Stimulated activated CD8-positive, alpha-beta memory T cell treated with anti-CD3 and anti-CD28 coated beads, Interleukin-12 subunit alpha, Interleukin-12 subunit beta, amount 100 ng/mL, for 24 hours (primary cell): Measurements from ENCODE around the gene PCBP4.

ENCODE experiments used
- DNase-seq: peaks from one replicate; pipeline ENCODE4 v3.0.0-alpha.2; 2020; ENCODE audit errors: extremely low read depth

The PCBP4 gene

DNA sequence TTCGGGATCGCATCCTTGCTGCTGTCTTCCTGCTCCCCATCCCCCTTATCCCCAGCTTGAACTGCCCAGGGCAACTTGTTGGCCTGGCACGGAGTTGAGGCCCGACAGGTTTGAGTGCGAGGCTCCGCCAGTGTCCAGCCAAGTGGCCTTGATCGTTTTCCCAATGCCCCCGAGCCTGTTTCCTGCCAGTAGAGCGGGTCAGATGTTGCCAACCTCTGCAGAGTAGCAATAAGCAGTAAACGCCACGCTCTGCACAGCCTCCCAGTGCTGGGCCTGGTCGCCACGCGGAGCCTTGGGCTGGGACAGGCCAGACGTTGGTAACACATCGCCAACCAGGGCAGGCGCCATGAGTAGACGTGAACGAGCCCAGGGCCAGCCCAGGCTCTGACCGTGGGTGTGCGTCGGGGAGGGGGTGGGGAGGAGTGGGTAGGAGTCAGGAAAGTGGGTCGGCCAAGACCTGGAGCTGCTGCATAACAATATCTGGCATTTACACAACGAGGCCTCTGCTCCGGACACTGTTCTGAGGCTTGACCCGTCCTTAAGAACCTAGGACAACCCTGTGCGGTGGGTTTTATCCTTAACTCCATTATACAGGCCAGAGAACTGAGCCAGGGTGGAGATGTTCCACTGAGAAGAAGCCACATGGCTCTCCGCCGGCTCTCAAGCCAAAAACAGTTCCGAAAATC lies 7.2 kb upstream of the PCBP4 start:
- DNase-seq: no peak

- no peak for DNase-seq
Measured at GRCh38 chr3:51971350-51971749, 4.1 kb upstream of the PCBP4 start.

DNA sequence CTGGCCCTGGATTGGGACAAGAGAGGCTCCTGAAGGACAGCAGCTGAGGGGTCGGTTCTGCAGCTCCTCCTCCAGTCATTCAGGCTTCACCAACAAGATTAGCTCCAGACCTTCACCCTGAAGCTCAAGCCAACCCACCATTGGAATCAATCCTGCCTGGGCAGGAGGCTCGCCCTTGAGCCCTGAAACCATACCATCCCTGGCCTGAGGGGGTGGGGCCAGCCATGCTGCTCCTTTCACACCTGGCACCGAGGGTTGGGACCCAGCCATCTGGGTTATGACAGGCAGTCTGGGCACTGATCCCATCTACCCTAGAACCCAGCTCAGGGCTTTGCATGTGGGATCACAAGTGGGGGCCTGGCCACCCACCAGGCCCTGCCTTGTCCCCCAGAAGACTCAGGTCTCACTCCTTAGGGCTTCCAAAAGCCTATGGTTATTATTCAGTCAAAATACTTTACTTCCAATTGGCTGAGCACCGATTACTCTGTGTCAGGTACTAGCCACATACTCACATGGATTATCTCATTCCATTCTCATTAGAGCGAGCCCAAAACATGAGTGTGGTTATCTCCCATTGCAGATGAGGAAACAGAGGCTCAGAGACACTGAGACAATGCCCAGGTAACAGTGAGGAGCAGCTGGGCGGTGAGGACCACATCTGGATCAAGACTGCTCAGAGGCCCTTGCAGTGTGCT lies 3.5 kb upstream of the PCBP4 start:
- no peak for DNase-seq

DNA sequence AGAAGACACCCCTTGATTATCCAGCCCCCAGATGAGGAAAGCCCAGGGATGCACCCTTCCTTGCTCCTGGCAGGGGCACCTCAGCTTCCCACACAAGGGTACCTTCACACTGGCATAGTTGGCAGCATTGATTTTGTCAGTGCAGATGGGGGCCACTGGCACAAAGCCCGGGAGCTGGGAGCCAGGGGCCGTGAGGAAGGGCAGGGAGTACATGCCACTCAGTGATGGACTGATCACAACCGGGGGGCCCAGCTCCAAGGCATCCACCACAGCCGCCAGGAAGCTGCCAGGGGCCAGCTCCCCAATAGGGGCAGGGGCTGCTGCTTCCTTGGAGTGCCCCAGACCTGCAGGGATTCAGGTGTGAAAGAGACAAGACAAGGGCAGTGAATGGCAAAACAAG lies 2.6 kb upstream of the PCBP4 start:
- DNase-seq: no peak

DNA sequence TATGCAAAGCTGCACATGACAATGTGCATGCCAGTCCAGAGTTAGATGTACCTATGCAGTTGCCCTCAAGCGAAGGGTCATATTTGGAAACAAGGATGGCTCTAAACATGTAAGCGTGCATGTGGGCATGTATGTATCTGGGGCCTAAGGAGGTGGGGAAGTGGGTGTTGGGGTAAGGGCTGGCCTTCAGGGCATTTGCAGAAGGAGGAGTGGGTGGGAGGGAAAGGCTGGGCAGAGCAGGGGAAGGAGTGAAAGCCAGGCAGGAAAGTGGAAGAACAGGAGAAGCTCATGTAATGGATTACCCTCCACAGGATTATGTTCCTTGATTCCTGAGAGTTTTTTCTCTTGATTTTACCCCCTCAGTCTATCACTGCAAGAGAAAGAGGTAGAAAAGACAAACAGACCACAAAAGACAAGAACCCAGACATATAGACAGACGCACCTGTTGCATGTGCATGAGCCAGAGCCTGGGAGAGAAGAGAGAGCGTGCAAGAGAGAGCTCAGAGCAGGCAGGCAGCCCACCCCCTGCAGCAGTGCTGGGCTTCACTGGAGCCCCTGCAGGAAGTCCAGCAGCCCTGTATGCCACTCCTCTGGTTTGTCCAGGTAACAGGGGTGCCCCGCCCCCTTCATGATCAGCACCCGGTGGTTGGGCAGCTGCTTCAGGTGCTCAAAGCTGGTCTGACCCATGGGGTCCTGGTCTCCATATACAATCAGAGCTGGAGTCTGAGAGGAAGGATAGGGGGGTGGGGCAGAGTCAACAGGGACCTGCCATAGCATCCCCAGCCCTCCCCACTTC lies 1.8 kb upstream of the PCBP4 start:
- no peak for DNase-seq

GRCh38 chr3:51968170-51968775 lies 1.0 kb upstream of the PCBP4 start:
- DNase-seq: no peak

DNA sequence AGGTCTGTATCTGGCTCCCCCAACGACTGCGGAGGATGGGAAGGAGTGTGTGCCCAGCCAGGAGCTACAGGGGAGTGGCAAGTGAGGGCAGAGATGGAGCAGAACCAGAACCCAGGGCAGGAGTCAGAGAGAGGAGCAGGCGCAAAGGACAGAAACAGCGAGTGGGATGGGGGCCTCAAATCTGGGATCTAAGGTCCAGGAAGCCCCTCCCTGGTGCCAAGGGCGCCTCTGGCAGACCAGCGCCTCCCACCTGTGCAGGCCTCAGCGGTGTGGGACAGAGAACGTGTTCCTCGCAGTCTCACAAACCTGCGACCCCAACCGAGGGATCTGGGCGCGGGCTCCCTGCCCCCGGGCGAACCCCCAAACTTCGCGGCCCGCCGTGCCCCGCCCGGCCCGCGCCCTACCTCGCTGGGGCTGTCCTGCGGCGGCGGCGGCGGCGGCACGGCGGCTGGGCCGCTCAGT lies 301 bp downstream of the PCBP4 start:
- DNase-seq: no peak

DNA sequence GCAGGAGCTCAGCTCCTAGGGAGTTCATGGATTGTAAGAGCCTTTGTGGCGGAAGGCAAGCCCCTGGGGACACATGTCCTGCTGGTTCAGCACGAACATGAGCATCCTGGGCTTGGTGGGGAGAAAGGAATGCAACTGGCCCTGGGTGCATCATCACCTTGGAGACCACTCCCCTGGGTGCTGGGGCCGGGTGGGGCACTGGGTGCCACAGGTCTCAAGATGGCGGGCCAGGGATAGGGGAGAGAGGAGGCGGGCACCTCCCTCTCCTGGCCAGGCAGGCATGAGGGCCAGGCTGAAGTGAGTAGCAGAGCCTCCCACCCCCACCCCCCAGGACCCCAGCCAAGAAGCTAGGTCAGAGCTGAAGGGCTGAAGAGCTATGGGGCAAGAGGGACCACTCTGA lies 768 bp downstream of the PCBP4 start:
- DNase-seq: no peak

GRCh38 chr3:51966016-51966415 lies 1.2 kb downstream of the PCBP4 start:
- DNase-seq: no peak

DNA sequence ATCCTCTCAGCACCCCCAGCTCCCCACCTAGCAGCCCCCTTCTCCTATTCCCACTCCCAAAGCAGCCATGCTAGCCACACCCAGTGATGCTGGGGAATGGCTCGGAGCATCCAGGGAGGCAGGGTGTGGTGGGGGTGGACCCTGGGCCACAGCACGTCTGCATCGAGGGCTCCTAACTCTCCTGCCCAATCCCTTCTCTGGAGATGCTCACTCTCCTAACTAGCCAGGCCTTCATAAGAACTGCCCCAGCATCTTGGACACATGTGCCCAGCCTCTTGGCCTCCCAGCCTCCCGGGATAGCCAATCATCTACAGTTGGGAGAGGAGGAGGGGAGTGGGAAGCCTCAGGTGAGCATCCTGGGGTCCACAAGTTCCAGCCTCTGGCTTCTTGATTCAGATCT lies 2.7 kb downstream of the PCBP4 start:
- DNase-seq: no peak

GRCh38 chr3:51963951-51964451 lies 3.3 kb downstream of the PCBP4 start:
- no peak for DNase-seq

GRCh38 chr3:51962854-51963530 lies 4.3 kb downstream of the PCBP4 start:
- DNase-seq: no peak

DNA sequence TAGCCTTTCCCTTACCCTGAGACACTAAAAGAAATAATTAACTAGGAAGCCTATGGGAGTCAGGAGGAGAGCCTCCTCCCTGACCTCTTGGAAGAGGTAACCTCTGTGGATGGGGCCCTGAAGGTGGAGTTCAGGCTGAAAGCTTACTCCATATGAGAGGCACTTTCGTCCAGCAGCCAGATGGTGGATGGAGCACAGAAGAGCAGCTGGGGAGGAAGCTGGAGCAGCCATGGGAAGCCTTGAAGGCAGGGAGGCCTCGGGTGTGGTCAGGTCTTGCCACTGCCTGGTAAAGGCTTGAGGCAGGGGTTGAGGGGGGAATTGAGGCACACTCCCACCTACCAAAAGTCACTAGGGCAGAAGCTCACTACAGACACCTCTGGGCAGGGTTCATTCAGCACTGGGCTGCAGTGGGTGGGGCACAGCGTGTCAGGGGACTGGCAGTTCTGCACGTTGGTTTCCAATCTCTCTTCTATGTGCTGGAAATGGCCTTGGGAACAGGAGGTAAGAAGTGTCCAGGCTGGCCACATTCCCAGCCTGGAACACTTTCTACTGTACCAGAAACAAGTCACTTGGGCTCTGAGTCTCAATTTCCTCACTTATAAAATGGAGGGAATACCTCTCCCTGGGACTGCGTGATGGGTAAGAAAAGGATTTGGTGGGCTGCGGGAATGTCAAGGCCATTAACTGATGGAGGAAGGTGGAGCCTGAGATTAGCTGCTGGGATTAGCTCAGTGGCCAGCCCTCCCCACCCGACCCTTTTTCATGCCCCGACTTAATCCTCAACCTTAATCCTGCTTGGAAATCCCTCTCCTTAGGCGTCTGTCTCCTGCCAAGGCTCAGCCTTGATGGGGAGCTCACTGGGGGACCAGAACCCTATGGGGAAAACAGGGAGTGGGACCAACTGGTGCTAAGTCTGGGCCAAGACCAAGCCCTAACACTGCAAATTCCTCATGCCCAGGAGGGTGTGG lies 5.4 kb downstream of the PCBP4 start:
- DNase-seq: no peak

- DNase-seq: no peak
Measured at GRCh38 chr3:51961011-51961410, 6.2 kb downstream of the PCBP4 start.

DNA sequence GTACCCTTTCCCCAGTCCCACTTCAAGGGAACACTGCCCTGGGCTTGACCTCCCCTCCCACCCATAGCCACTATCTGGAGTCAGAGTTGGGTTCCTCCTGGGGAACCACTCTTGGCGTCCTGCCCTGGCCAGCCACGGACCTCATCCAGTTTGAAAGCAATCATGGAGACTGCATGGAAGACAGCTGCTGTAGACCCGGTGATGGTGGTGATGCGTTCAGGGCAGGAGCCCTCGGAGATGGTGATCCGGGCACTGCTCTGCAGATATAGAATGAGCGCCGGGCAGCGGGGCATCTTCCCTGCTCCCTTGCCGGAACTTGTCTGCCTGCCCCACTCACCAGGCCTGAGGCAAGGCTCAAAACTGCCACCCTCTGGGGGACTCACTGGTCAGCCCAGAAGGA lies 6.9 kb downstream of the PCBP4 start:
- DNase-seq: no peak

GRCh38 chr3:51959651-51960050 lies 7.6 kb downstream of the PCBP4 start:
- DNase-seq: no peak

DNA sequence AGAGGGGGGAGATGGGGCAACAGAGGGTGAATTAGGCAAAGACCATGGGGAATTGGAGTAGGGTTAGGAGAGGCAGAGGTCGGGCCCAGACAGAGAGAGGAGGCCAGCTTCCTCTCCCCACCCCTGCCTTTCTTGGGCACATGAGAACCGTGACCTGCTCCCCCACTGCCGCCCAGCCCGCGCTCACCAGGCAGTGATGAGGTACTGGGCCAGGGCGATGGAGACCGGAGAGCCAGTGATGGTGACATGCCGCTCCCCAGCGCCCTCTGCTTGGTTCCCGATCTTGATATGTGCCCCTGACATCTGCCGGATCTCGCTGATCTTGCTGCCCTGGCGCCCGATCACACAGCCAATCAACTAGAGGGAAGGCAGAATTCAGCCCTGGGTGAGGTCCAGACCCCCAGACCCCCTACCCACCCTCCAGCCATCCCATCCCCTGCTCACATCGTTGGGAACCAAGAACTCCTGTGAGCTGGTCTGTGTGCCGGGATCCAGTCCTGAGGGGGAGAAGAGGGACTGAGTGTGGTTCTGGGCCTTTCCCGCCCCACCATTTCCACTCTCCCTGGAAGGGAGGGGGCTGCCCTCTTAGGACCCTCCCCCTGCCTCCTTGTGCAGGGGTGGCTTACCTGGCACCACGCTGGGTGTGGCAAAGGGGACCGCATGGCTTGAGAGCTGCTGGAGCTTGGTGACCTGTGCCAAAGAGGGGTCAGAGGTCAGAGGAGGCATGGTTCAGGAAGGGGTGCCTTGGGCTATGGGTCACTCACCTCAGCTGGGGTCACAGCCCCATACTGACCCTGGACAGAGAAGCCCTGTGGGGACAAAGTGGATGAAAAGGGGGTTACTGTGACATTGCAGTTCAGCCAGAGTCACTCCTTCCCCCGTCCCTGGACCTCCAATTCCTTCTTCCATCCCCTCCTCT lies 8.4 kb downstream of the PCBP4 start:
- no peak for DNase-seq

DNA sequence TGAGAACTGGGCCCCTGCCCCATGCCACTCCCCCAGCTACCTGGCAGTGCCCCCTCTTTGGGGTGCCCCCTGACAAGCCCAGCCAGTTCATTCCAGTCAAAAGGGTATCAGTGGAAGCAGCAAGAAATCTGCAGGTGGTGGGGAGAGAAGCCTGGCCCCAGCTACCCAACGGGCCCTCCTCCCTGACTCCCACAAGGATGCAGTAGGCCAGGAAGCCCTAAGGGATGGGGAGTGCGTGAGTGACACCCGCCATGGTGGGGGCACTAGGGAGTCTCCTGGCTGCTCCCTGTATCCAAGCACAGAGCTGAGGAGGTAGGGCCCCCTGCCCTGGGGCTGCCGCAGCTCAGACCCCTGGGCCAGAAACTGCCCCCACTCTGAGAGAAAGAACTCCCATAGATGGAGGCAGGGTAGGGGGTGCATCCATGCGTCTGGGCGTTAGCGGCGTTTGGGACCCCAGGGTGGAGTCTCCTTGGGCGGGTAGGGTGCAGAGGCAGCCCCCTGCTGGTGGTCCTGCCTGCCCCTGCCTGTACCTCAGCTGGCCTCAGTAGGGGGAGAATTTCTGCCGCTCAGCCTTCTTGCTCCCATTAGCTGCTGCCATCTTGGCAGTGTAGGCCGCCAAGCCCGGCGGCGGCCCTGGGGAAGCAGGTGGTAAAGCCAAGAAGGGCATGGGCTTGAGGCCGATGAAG lies 9.6 kb downstream of the PCBP4 start:
- no peak for DNase-seq
